GM12874 (cell line): ENCODE measurements around the gene INSR.

Experiments
- TF ChIP-seq, protein P1 (sequence below): IDR thresholded peaks from 2 replicates; pipeline ENCODE4 v1.5.1; 2011; ENCODE audit warnings: low read depth, mild to moderate bottlenecking, control low read depth, low read length, moderate library complexity; ENCODE audit not compliant: insufficient read depth

Gene INSR

GRCh38 chr19:7172794-7173193 lies 121.4 kb downstream of the INSR start:
- TF ChIP-seq, protein P1, sequence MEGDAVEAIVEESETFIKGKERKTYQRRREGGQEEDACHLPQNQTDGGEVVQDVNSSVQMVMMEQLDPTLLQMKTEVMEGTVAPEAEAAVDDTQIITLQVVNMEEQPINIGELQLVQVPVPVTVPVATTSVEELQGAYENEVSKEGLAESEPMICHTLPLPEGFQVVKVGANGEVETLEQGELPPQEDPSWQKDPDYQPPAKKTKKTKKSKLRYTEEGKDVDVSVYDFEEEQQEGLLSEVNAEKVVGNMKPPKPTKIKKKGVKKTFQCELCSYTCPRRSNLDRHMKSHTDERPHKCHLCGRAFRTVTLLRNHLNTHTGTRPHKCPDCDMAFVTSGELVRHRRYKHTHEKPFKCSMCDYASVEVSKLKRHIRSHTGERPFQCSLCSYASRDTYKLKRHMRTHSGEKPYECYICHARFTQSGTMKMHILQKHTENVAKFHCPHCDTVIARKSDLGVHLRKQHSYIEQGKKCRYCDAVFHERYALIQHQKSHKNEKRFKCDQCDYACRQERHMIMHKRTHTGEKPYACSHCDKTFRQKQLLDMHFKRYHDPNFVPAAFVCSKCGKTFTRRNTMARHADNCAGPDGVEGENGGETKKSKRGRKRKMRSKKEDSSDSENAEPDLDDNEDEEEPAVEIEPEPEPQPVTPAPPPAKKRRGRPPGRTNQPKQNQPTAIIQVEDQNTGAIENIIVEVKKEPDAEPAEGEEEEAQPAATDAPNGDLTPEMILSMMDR, result no peak

DNA sequence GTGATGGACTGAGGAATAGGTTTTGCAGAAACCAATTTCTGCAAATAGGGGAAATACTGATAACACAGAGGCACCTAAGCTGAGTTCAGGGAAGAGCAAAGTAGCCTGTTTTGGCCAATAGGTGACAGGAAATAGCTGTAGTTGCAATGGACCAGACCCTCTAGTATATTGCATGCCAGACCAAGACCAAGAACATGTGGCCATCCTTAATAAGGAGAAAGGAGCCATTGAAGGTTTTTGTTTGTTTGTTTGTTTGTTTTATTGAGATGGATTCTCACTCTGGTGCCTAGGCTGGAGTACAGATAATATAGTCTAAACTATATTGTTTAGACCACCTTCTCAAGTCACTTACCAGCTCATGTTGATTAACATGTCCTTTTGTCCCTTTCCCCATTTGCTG lies 123.2 kb downstream of the INSR start:
- TF ChIP-seq, protein P1, result no peak

GRCh38 chr19:7168941-7169340 lies 125.3 kb downstream of the INSR start:
- TF ChIP-seq, protein P1, result no peak

DNA sequence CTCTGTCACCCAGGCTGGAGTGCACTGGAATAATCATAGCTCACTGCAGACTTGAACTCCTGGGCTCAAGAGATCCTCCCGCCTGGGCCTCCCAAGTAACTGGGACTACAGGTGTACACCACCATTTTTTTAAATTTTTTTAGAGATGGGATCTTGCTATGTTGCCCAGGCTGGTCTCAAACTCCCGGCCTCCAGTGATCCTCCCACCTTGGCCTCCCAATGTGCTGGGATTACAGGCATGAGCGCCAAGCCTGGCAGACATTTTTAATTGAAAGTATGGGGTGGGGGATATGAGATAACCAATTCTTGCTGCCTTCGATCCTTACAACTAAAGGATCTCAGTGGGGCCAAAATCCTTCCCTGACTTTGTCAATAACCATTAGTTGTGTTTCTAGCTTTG lies 132.9 kb downstream of the INSR start:
- TF ChIP-seq, protein P1, result no peak

GRCh38 chr19:7159105-7159933 lies 134.9 kb downstream of the INSR start:
- TF ChIP-seq, protein P1, result no peak

- TF ChIP-seq, protein P1, result no peak
Measured at GRCh38 chr19:7153022-7153421, 141.2 kb downstream of the INSR start.

GRCh38 chr19:7152568-7152967 lies 141.6 kb downstream of the INSR start:
- TF ChIP-seq, protein P1, result no peak
